Measurements from ENCODE around the gene NUP205. TPM values are rescaled to one million over a fixed set of nuclear protein-coding genes. Genes with fewer than 3 reads are reported as not detected.

The NUP205 gene
- total and polyA plus RNA-seq, 2 of the 13 experiments (the other 11 are each of a cell fraction or from before 2014, with no cell fraction given): 46.2 to 87.2 TPM

- no peak; the same call in 1 of the 2 replicates for TF ChIP-seq STAG1 (CRISPR knock-in tag; IDR thresholded peaks at IDR 0.05)
- TF ChIP-seq CREB3 (CRISPR knock-in tag; IDR thresholded peaks at IDR 0.05): no peak; the same call in 1 of the 2 replicates
- no peak for TF ChIP-seq ZNF772 (CRISPR knock-in tag; IDR thresholded peaks at IDR 0.05)
- TF ChIP-seq ZNF530 (CRISPR knock-in tag; IDR thresholded peaks at IDR 0.05; ENCODE audit: low read depth): no peak
- no peak for TF ChIP-seq HNF4A (CRISPR knock-in tag; IDR thresholded peaks at IDR 0.05)
- TF ChIP-seq MLX (CRISPR knock-in tag; IDR thresholded peaks at IDR 0.05): no peak
- TF ChIP-seq ZNF333 (CRISPR knock-in tag; IDR thresholded peaks at IDR 0.05; ENCODE audit: borderline replicate concordance): no peak
- TF ChIP-seq FOXJ3 (CRISPR knock-in tag; IDR thresholded peaks at IDR 0.05; ENCODE audit: borderline replicate concordance): peak; percentile 12; the same call in 1 of the 2 replicates
- peak; percentile 85; the same call in 1 of the 2 replicates for TF ChIP-seq ZNF280B (CRISPR knock-in tag; IDR thresholded peaks at IDR 0.05; ENCODE audit: borderline replicate concordance)
- peak; percentile 63; the same call in 1 of the 2 replicates for TF ChIP-seq ZNF770 (CRISPR knock-in tag; IDR thresholded peaks at IDR 0.05)
- peak; percentile 54; the same call in 1 of the 2 replicates for TF ChIP-seq ZNF547 (CRISPR knock-in tag; IDR thresholded peaks at IDR 0.05)
- TF ChIP-seq ZNF737 (CRISPR knock-in tag; IDR thresholded peaks at IDR 0.05; ENCODE audit: borderline replicate concordance): no peak
- no peak for TF ChIP-seq NR1H2 (CRISPR knock-in tag; IDR thresholded peaks at IDR 0.05; ENCODE audit: borderline replicate concordance, low read depth)
- TF ChIP-seq IKZF1 (IDR thresholded peaks at IDR 0.05): no peak
- peak; percentile 86 for TF ChIP-seq CREB1 (IDR thresholded peaks at IDR 0.05)
- TF ChIP-seq CREB1 (CRISPR knock-in tag; IDR thresholded peaks at IDR 0.05): peak; percentile 96
- TF ChIP-seq ZIK1 (CRISPR knock-in tag; IDR thresholded peaks at IDR 0.05; ENCODE audit: borderline replicate concordance, low read depth): peak; percentile 20; the same call in 1 of the 2 replicates
- peak; percentile 96 for TF ChIP-seq HBP1 (CRISPR knock-in tag; IDR thresholded peaks at IDR 0.05; ENCODE audit: low read depth)
- peak; percentile 62; the same call in 1 of the 2 replicates for TF ChIP-seq CBFB (CRISPR knock-in tag; IDR thresholded peaks at IDR 0.05)
- no peak for TF ChIP-seq ZNF263 (CRISPR knock-in tag; IDR thresholded peaks at IDR 0.05)
- 0 out of 2 replicates have a peak, but pooled peaks have one; percentile 43 for TF ChIP-seq SALL2 (CRISPR knock-in tag; IDR thresholded peaks at IDR 0.05)
- no peak; the same call in 1 of the 2 replicates for TF ChIP-seq DDIT3 (CRISPR knock-in tag; IDR thresholded peaks at IDR 0.05)
- TF ChIP-seq HOXA3 (CRISPR knock-in tag; IDR thresholded peaks at IDR 0.05): peak; percentile 88
Observed at GRCh38 chr7:135557455-135558336, at the start of gene NUP205 (continued).

All from HepG2 (cell line).